Measurements from ENCODE around the gene ARHGAP15. TPM values are rescaled to one million over a fixed set of nuclear protein-coding genes. Genes with fewer than 3 reads are reported as not detected.

ARHGAP15 gene
- total RNA-seq, 1 donor from 2014 or later: not detected

GRCh38 chr2:143574069-143574468 lies 444.9 kb downstream of the ARHGAP15 start:
- no peak for DNase-seq (ENCODE audit: extremely low spot score, unreplicated experiment)
- no peak overlapping the region for H3K27ac Mint-ChIP-seq (ENCODE audit: unreplicated experiment)
- no peak overlapping the region for H3K4me3 Mint-ChIP-seq (ENCODE audit: unreplicated experiment)

GRCh38 chr2:143575340-143575739 lies 446.1 kb downstream of the ARHGAP15 start:
- no peak overlapping the region for H3K27ac Mint-ChIP-seq (ENCODE audit: unreplicated experiment)
- peak; percentile 45 for TF ChIP-seq CTCF (IDR thresholded peaks at IDR 0.05)
- H3K9me3 Mint-ChIP-seq (ENCODE audit: unreplicated experiment): no peaks in the 10 kb centered on the region
- DNase-seq (ENCODE audit: extremely low spot score, unreplicated experiment): no peak
- no peaks in the 10 kb centered on the region for H3K4me1 Mint-ChIP-seq (ENCODE audit: unreplicated experiment)
- no peaks in the 10 kb centered on the region for H3K36me3 Mint-ChIP-seq (ENCODE audit: unreplicated experiment)
- no peak overlapping the region for H3K4me3 Mint-ChIP-seq (ENCODE audit: unreplicated experiment)
- H3K27me3 Mint-ChIP-seq (ENCODE audit: unreplicated experiment): no peaks in the 10 kb centered on the region

More at GRCh38 chr2:143574069-143574468, 444.9 kb downstream of the ARHGAP15 start:
- Mint-ChIP-seq H3K36me3 (ENCODE audit: unreplicated experiment) (no peaks in the 10 kb centered on the region), H3K9me3 (ENCODE audit: unreplicated experiment) (no peaks in the 10 kb centered on the region), H3K4me1 (ENCODE audit: unreplicated experiment) (no peaks in the 10 kb centered on the region), H3K27me3 (ENCODE audit: unreplicated experiment) (no peaks in the 10 kb centered on the region)
- peak; percentile 15 for TF ChIP-seq CTCF (IDR thresholded peaks at IDR 0.05)

- Mint-ChIP-seq H3K27ac (ENCODE audit: unreplicated experiment) (no peak overlapping the region), H3K4me3 (ENCODE audit: unreplicated experiment) (no peak overlapping the region), H3K9me3 (ENCODE audit: unreplicated experiment) (no peaks in the 10 kb centered on the region), H3K4me1 (ENCODE audit: unreplicated experiment) (peaks cover 3% of the 10 kb centered on the region), H3K36me3 (ENCODE audit: unreplicated experiment) (no peaks in the 10 kb centered on the region), H3K27me3 (ENCODE audit: unreplicated experiment) (no peaks in the 10 kb centered on the region)
- no peak for TF ChIP-seq CTCF (IDR thresholded peaks at IDR 0.05)
- DNase-seq (ENCODE audit: extremely low spot score, unreplicated experiment): no peak
Measured at GRCh38 chr2:143577489-143577888, 448.3 kb downstream of the ARHGAP15 start.

- peaks cover 3% of the 10 kb centered on the region for H3K9me3 Mint-ChIP-seq (ENCODE audit: unreplicated experiment)
- no peak overlapping the region for H3K4me3 Mint-ChIP-seq (ENCODE audit: unreplicated experiment)
- no peaks in the 10 kb centered on the region for H3K36me3 Mint-ChIP-seq (ENCODE audit: unreplicated experiment)
- TF ChIP-seq CTCF (IDR thresholded peaks at IDR 0.05): no peak
- no peaks in the 10 kb centered on the region for H3K27me3 Mint-ChIP-seq (ENCODE audit: unreplicated experiment)
- DNase-seq (ENCODE audit: extremely low spot score, unreplicated experiment): no peak
- H3K27ac Mint-ChIP-seq (ENCODE audit: unreplicated experiment): no peak overlapping the region
- peaks cover 10% of the 10 kb centered on the region for H3K4me1 Mint-ChIP-seq (ENCODE audit: unreplicated experiment)
Measured at GRCh38 chr2:143579456-143579855, 450.2 kb downstream of the ARHGAP15 start.

- no peak for DNase-seq (ENCODE audit: extremely low spot score, unreplicated experiment)
- Mint-ChIP-seq H3K4me1 (ENCODE audit: unreplicated experiment) (peaks cover 15% of the 10 kb centered on the region), H3K27ac (ENCODE audit: unreplicated experiment) (no peak overlapping the region), H3K36me3 (ENCODE audit: unreplicated experiment) (no peaks in the 10 kb centered on the region), H3K4me3 (ENCODE audit: unreplicated experiment) (no peak overlapping the region), H3K27me3 (ENCODE audit: unreplicated experiment) (no peaks in the 10 kb centered on the region), H3K9me3 (ENCODE audit: unreplicated experiment) (peaks cover 3% of the 10 kb centered on the region)
- no peak for TF ChIP-seq CTCF (IDR thresholded peaks at IDR 0.05)
Measured at GRCh38 chr2:143581134-143581533, 451.9 kb downstream of the ARHGAP15 start.

Data from osteocyte (in vitro differentiated cells).